WI38 (cell line): ENCODE data around the gene LEUTX.

ENCODE experiments used
- H3K4me3 ChIP-seq: 2 replicates; pipeline ENCODE4 v1.5.1; 2011; ENCODE audit warnings: low read depth, mild to moderate bottlenecking, control low read depth, low read length
- TF ChIP-seq, protein P1 (sequence below): IDR thresholded peaks from 2 replicates; pipeline ENCODE4 v1.5.1; 2012; ENCODE audit warnings: low read depth, mild to moderate bottlenecking, control low read depth, low read length

The LEUTX gene

DNA sequence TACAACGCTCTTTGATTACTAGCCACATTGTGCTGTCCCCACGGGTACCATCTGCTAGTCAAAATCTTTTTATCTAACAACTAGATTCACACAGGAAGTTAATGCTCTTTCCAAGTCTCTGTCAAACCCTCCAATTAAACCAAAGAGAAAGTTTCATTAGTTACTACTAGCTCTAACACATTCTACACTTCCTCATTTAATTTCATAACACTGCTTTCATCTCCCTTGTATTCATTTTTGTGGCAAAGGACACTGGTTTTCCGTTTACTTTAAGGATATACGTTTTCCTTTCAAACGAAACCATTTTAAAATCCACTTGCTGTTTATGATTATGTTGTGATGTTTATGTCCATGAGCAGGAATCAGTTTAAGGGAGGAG, 50.0 kb downstream of the LEUTX start:
- TF ChIP-seq, protein P1, sequence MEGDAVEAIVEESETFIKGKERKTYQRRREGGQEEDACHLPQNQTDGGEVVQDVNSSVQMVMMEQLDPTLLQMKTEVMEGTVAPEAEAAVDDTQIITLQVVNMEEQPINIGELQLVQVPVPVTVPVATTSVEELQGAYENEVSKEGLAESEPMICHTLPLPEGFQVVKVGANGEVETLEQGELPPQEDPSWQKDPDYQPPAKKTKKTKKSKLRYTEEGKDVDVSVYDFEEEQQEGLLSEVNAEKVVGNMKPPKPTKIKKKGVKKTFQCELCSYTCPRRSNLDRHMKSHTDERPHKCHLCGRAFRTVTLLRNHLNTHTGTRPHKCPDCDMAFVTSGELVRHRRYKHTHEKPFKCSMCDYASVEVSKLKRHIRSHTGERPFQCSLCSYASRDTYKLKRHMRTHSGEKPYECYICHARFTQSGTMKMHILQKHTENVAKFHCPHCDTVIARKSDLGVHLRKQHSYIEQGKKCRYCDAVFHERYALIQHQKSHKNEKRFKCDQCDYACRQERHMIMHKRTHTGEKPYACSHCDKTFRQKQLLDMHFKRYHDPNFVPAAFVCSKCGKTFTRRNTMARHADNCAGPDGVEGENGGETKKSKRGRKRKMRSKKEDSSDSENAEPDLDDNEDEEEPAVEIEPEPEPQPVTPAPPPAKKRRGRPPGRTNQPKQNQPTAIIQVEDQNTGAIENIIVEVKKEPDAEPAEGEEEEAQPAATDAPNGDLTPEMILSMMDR: no peak
- H3K4me3 ChIP-seq: no peak overlapping the region

GRCh38 chr19:39829702-39830275, 51.1 kb downstream of the LEUTX start:
- TF ChIP-seq, protein P1: no peak
- no peak overlapping the region for H3K4me3 ChIP-seq

GRCh38 chr19:39830406-39830805, 51.8 kb downstream of the LEUTX start:
- H3K4me3 ChIP-seq: no peak overlapping the region
- TF ChIP-seq, protein P1: no peak

DNA sequence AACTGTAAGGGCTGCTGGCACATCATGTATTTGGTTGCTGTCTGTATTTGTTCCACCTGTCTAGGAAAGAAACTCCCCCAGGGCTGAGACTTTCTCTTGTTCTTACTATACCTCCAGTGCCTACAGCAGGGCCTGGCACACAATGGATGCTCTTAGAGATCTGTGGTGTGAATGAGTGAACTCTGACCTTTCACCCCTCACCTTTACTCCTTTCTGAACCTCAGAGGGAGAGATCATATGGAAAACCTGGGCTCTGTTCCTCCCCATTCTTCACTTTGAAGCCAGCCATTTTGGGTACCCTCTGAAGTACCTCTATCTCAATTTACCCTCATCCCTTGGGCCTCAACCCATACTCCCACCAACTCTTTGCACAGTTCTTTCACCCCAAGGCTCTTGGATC, 52.2 kb downstream of the LEUTX start:
- H3K4me3 ChIP-seq: no peak overlapping the region
- TF ChIP-seq, protein P1: no peak

- no peak overlapping the region for H3K4me3 ChIP-seq
- TF ChIP-seq, protein P1: no peak
These were observed 53.0 kb downstream of the LEUTX start for GRCh38 chr19:39831679-39832078.

GRCh38 chr19:39832341-39833083, 53.9 kb downstream of the LEUTX start:
- H3K4me3 ChIP-seq: peak overlapping the region; percentile 72
- TF ChIP-seq, protein P1: no peak

DNA sequence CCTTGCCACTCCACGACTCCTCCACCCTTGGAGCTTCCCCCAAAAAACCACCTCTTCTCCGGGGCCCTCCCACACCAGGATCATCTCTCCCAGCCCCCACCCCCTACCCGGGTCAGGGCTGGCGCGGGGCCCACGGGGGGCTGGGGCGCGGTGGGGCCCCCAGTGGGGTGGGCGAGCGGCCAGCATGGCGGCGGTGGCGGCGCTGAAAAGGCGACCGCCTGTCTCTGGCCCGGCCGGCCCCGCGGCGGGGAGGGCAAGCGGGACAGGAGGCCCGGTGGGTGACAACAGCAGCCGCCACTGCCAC, 54.5 kb downstream of the LEUTX start:
- TF ChIP-seq, protein P1: no peak
- H3K4me3 ChIP-seq: peak overlapping the region; percentile 72
